ENCODE data around the gene ATP9B. TPM values are rescaled to one million over a fixed set of nuclear protein-coding genes. Genes with fewer than 3 reads are reported as not detected.
A peak's percentile ranks its signal among the peaks of the same experiment; 100 is the strongest.

Gene ATP9B
- total RNA-seq, 2 experiments from 2014 or later, result 61.9 to 63.5 TPM

GRCh38 chr18:79397830-79398761 lies 328.9 kb downstream of the ATP9B start:
- Mint-ChIP-seq H3K36me3 (ENCODE audit: low read depth) (peaks cover 39% of the 10 kb centered on the region), H3K4me1 (ENCODE audit: low read depth) (peaks cover 47% of the 10 kb centered on the region), H3K4me3 (peak overlapping the region; percentile 94), H3K27ac (peak overlapping the region; percentile 96), H3K27me3 (no peaks in the 10 kb centered on the region), H3K9me3 (no peaks in the 10 kb centered on the region)
- peak in 1 of 14 experiments; percentile 33 for DNase-seq
- no peak for ATAC-seq (ENCODE audit: poor library complexity)
- Histone ChIP-seq H3K9me3 (ENCODE audit: control insufficient read depth in 1 of 2, insufficient read depth in 1 of 2, low read length in 2 of 2) (no peaks in the 10 kb centered on the region), H3K4me3 (ENCODE audit: low read length) (peak overlapping the region; percentile 51), H3K36me3 (ENCODE audit: insufficient read depth, low read length) (peaks cover 4% of the 10 kb centered on the region), H3K27me3 (ENCODE audit: control insufficient read depth in 1 of 2, insufficient read depth in 2 of 2, low read length in 2 of 2) (peaks cover 0 to 3% of the 10 kb centered on the region in 2 experiments), H3K4me1 (ENCODE audit: insufficient read depth, low read length) (peaks cover 72% of the 10 kb centered on the region), H3K27ac (ENCODE audit: low read depth in 1 of 2, low read length in 2 of 2) (peak overlapping the region; percentile 21 to 52)
- ChIA-PET POLR2A (interaction anchor here (0.7 to 5.3 kb wide), 7 partner anchors 7 to 281 kb away, joined by 3 to 34 read pairs (median 3); partner anchors contain the start of gene CTDP1), CTCF (interaction anchor here (1.4 to 2.7 kb wide), 3 partner anchors 7 to 130 kb away, joined by 3 to 18 read pairs (median 4); no protein-coding TSS in a partner anchor)
- intact Hi-C loops (cut with DNase I, micrococcal nuclease), result loop anchor here (5.0 kb wide), 4 partner anchors 39 to 554 kb away; partner anchors contain the start of genes ATP9B (in 1 of the 2) and SLC66A2 (in 1 of the 2)
- no peak for TF ChIP-seq CTCF (IDR thresholded peaks at IDR 0.05)

GRCh38 chr18:79399275-79400081 lies 330.3 kb downstream of the ATP9B start:
- no peaks in the 10 kb centered on the region for H3K9me3 Mint-ChIP-seq
- H3K4me1 ChIP-seq (ENCODE audit: insufficient read depth, low read length), result peaks cover 76% of the 10 kb centered on the region
- ChIA-PET CTCF (interaction anchor here (1.5 kb wide), 1 partner anchor 18 kb away, joined by 4 read pairs; no protein-coding TSS in a partner anchor), POLR2A (interaction anchor here (0.6 to 5.3 kb wide), 3 partner anchors 124 to 280 kb away, joined by 3 to 34 read pairs (median 3); partner anchors contain the start of gene CTDP1)
- H3K36me3 ChIP-seq (ENCODE audit: insufficient read depth, low read length), result peaks cover 4% of the 10 kb centered on the region
- no peaks in the 10 kb centered on the region for H3K27me3 Mint-ChIP-seq
- H3K4me3 ChIP-seq (ENCODE audit: low read length), result peak overlapping the region; percentile 63
- ATAC-seq (ENCODE audit: poor library complexity) (peak; percentile 7), DNase-seq (peak in 5 of 14 experiments; percentile 32 to 53 (median 52))
- H3K36me3 Mint-ChIP-seq (ENCODE audit: low read depth), result peaks cover 46% of the 10 kb centered on the region
- H3K9me3 ChIP-seq (ENCODE audit: control insufficient read depth in 1 of 2, insufficient read depth in 1 of 2, low read length in 2 of 2), result no peaks in the 10 kb centered on the region
- intact Hi-C loops (cut with DNase I, micrococcal nuclease), result loop anchor here (5.0 to 10.0 kb wide), 5 partner anchors 38 to 635 kb away; partner anchors contain the start of genes ATP9B (in 1 of the 2), RBFA (in 1 of the 2) and SLC66A2 (in 1 of the 2)
- H3K27ac Mint-ChIP-seq, result peak overlapping the region; percentile 96
- no peak for TF ChIP-seq CTCF (IDR thresholded peaks at IDR 0.05)
- H3K4me1 Mint-ChIP-seq (ENCODE audit: low read depth), result peaks cover 54% of the 10 kb centered on the region
- peak overlapping the region; percentile 94 for H3K4me3 Mint-ChIP-seq
- peaks cover 0 to 3% of the 10 kb centered on the region in 2 experiments for H3K27me3 ChIP-seq (ENCODE audit: control insufficient read depth in 1 of 2, insufficient read depth in 2 of 2, low read length in 2 of 2)
- H3K27ac ChIP-seq (ENCODE audit: low read depth in 1 of 2, low read length in 2 of 2), result peak overlapping the region; percentile 57 to 67

Data from CD4-positive, alpha-beta T cell (primary cell).